ENCODE results near the gene CELF2.
"Not testable (repeated sequence)": the region's sequence is repeated elsewhere in the genome, so short reads cannot be mapped to it uniquely, and the experiment has no call there.

The CELF2 gene

GRCh38 chr10:11104772-11105675 is 87.4 kb downstream of the CELF2 start:
- no peak for DNase-seq

- no peak for DNase-seq
Measured at GRCh38 chr10:11105676-11106004, 88.0 kb downstream of the CELF2 start.

DNA sequence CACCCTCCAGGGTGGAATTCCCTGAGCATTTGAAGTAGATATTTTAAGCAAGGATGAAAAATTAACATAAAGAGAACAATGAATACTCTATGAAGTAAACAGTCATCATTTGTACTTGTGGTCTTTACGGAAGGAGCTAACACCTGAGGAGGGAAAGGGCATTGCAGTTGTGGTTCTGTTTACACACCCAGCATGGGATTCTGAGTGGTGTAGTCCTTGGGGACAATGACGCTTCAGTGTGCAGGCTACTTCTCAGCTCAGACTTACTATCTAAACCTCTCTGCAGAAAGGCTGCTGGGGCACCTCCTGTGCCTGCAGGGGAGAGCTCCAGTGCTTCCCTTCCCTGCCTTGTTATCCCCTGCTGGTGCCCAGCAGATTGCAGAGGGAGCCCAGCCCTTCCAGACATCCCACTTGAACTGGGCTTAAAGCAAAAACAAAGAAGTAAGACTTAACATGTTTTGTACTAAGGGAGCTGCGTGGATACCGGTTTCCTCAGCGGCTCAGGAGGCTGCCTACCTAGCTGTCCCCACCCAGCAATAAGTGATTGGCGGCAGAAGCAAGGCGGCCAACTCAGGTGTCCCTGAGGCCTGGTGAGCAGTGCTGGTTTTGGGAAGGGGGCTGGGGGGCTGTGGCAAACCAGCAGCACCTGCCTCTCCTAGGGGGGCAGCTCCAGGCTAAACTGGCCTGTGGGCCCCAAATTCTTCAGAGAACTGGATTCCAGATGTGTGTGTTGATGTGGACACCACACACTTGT is 89.1 kb downstream of the CELF2 start:
- no peak for DNase-seq

GRCh38 chr10:11107948-11108347 is 90.3 kb downstream of the CELF2 start:
- no peak for DNase-seq

DNA sequence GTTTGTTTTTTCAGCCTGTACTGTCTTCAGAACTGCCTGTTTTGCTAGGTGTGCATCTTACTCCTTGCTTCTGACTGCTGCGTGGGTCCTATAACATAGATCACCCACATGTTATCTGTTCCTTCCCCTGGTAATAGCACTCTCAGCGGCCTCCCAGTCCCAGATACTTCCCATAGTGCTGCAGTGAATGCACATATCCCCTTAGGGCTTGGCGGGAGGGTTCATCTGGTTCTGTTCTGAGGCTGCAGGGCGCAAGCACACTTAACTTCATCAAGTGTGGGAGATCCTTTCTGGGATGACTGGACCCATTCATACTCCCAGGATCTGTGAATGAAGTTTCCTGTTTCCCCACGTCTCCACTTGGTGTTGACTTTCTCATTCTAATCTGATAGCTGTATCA is 90.7 kb downstream of the CELF2 start:
- DNase-seq: no peak

GRCh38 chr10:11109590-11109989 is 91.9 kb downstream of the CELF2 start:
- DNase-seq: no peak

- no peak for DNase-seq
Measured at GRCh38 chr10:11110539-11110938, 92.9 kb downstream of the CELF2 start.

DNA sequence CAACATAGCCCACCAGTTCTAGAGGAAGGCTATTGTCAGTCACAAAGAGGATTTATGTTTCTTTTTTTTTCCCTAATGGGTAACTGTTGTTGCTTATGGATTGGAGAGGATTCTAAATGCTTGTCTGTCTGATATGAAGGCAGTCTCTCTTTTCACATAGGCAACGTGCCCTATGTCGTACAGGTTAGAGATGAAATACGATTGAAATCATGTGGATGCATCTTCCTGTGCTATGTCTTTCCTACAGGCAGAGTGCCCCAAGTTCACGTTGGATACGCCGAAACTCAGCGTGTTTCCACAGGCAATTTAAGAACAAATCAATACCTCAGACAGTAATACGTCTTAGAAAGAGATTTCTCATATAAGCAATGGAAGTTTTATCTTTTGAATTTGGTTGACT is 93.8 kb downstream of the CELF2 start:
- no peak for DNase-seq

GRCh38 chr10:11112718-11113117 is 95.0 kb downstream of the CELF2 start:
- no peak for DNase-seq

DNA sequence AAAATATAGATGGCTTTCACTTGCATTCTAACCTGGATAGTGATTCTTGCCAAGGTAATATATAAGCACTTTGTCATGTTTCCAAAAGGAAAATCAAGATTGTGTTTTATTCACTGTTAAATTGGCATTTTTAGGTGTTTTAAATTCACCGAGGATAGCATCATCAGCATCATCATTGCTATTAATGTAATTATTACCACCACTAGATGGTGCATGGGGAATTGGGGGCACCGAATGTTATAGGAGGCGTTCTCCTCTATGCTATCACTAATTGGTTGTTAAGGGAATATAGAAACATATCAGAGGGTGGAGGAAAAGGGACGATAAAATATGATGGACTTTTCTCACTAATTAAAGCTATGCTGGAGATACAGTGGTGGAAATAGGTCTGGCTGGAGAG is 95.5 kb downstream of the CELF2 start:
- no peak for DNase-seq

- DNase-seq: no peak
Measured at GRCh38 chr10:11114269-11114668, 96.6 kb downstream of the CELF2 start.

- no peak for DNase-seq
Measured at GRCh38 chr10:11115337-11115736, 97.7 kb downstream of the CELF2 start.

GRCh38 chr10:11116361-11116760 is 98.7 kb downstream of the CELF2 start:
- DNase-seq: no peak

GRCh38 chr10:11116817-11117216 is 99.1 kb downstream of the CELF2 start:
- no peak for DNase-seq

DNA sequence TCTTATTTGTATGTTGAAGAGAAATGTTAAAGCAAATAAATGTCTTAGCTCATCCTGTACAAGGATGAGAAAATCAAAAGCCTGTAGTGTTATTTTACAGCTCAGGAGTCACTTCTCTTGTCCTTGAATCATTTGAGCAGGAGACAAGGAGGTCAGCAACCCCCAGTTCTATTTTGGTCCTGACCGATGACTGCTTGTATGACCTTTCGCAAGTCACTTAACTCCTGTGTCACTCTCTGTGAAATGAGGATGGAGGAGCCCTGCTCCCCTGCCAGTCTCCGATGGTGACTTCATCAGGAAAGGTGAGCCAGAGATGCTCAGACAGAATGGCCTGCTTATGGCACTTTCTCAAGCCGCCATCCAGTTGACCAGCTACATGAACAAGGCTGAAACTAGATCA is 101.0 kb downstream of the CELF2 start:
- no peak for DNase-seq

DNA sequence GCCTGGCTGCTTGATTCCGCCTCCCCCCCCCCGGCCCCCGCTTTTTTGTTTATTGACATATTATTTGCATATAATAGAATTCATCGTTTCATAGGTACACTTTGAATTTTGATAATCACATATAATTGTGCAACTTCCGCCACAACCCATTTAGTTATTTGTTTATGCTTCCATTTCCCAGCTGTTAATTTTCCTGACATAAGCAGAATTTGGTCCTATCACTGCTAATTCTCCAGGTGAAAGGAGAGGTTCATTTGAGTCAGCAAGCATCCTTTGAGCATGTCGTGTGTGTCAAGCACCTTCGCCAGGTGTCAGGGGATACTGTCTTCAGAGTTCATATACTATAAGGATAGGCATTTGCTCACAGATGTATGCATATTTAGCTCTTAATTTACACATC is 102.2 kb downstream of the CELF2 start:
- DNase-seq: no peak

DNA sequence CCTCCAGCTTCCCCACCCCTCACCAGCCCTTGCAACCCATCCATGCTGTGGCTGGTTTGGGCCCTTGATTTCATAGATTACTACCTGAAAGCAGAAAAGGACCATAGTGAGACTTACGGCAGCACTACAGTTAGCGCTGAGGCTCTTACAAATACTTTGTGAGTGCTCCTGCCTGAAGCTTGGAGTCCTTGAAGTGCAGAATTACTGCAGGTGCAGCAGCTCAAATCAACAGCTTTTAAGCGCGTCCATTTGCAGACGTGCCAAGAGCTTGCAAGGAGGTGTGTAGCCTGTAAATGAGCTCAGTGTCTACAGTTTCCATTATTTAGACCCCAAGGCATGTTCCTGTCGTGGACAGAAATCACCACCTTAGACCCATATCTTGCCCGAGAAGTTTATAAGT is 103.0 kb downstream of the CELF2 start:
- DNase-seq: no peak

DNA sequence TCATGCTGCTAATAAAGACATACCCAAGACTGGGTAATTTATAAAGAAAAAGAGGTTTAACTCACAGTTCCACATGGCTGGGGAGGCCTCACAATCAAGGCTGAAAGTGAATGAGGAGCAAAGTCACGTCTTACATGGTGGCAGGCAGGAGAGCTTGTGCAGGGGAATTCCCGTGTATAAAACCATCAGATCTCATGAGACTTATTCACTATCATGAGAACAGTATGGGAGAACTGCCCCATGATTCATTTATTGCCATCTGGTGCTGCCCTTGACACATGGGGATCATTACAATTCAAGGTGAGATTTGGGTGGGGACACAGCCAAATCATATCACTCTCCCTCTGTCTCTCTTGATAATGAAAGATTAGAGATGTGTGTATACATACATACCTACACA is 106.2 kb downstream of the CELF2 start:
- DNase-seq: not testable (repeated sequence)

DNA sequence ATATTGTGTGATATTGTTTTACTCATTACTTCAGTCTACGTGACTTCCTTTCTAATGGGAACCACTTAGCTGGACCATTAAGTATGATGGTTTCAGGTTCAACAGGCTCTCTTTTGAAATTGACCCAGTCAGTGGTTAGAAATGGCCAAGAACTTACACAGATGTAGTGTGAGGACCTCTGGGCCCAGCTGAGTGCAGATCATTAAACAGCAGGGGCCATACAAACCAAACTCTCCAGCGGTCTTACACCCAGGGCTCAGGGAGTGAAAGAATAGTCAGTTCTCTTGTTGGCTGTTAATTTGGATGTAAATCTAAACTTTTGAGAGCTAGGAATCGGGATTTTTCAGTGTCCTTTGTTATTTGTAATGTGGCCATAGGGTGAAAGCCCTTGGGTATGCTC is 107.3 kb downstream of the CELF2 start:
- no peak for DNase-seq

- not testable (repeated sequence) for DNase-seq
Measured at GRCh38 chr10:11127017-11127416, 109.3 kb downstream of the CELF2 start.

DNA sequence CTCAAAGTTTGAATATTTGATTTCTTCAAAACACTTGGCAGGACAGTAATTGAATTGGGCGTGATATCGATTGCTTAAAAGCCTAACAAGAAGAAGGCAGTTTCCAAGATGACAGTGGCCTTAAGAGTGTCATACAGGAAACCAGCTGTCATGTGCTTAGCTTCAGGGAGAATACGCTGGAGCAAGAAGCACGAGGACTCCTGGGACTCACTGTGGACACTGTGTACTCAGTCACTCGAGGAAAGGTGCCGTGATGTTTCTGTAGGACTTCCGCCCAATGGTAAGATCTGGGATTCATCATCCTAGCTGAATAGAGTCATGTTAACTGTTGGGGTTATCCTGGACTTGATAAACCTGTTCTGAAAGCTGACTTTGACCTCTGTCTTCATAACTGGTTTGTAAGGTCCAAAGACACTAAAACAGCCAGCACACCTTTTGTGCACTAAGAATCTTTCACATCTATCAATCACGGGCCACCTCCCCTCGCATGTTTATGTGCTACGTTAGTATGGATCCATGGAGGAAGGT is 113.5 kb downstream of the CELF2 start:
- DNase-seq: no peak

DNA sequence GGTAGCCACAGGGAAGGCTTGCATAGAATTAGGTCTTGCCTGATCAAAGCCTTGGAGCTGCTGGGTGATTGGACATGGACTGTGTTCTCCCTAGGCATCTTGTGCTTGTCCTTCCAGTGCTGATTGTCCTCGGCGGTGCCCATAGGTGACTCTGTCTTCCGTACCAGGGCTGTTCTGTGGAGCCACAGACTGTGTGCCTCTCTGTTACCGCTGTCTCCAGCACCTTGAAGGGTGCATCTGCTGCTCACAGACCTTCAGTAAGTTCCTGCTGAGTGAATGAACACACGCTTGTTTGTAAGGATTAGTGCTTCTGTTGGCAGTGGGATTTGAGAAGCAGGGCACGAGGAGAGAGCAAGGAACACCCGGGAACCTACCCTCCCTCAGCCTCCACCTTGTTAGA is 116.7 kb downstream of the CELF2 start:
- DNase-seq: no peak

DNA sequence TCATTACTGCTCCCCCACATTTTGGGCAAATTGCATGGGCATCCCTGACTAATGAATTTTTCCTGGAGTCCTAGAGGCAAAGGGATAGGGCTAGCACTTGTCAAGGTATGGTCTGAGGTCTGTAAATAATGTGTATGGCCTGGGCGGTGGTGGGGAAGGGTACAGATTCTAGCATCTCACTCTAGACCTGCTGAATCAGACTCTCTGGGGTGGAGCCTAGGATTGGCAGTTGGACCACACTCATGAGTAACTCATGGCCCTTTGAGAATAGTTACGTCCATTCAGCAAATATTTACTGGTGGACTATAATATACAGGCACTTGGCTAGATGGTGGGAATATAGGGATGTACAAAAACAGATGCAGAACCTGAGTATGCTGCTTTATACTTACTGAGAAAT is 118.0 kb downstream of the CELF2 start:
- DNase-seq: no peak
